K562 (cell line): ENCODE data around the gene KCNJ10. TPM values are rescaled to one million over a fixed set of nuclear protein-coding genes. Genes with fewer than 3 reads are reported as not detected.

ENCODE experiments used
- ATAC-seq: fragments of 200-7000 bp; cut with Tn5 transposase; 3 replicates; pipeline ENCODE4 v1.9.1; 2020; ENCODE audit warnings: moderate library complexity
- BruUV-seq: library from RNA; stranded (reverse); fragments of 400-500 nt; replicated peaks from 2 replicates; lab custom pipeline; 2021; lab: Mats Ljungman, UMichigan
- CTCF ChIA-PET: fragments of 300-600 bp; formaldehyde crosslinking; extraction: SDS; loops from one replicate; lab custom pipeline; 2021; ENCODE audit warnings: low intra/inter-chr PET ratio; lab: Yijun Ruan, JAX
- POLR2A ChIA-PET: fragments of 300-600, 350-650 bp; sonication (Branson Sonifier 250); formaldehyde crosslinking; extraction: SDS; loops from one replicate; lab custom pipeline; 2021; ENCODE audit warnings: antibody characterized with exemption, inconsistent platforms; lab: Yijun Ruan, JAX
- DNase-seq, 4 experiments: peaks; one replicate each; pipeline versions ENCODE4 v3.0.0 to v3.0.0-alpha.2; 2011 to 2018; ENCODE audit warnings: low spot score in 3 of 4, mixed read lengths in 3 of 4; ENCODE audit errors: extremely low read depth in 1 of 4
- FAIRE-seq: peaks from 2 replicates; lab custom pipeline; 2011; peaks lifted over from hg19 to GRCh38; lab: Jason Lieb, UNC
- H2AFZ ChIP-seq: 2 replicates; pipeline ENCODE4 v1.6.0; 2011; ENCODE audit warnings: low read depth, low read length, control low read depth, inconsistent platforms
- H3K27ac ChIP-seq: fragments of 200-600 bp; 3 replicates; pipeline ENCODE4 v1.8.0; 2011; ENCODE audit warnings: low read depth, mild to moderate bottlenecking, control low read depth, inconsistent platforms, low read length, moderate library complexity, mixed read lengths; ENCODE audit errors: extremely low read depth
- H3K27me3 ChIP-seq, 2 experiments: fragments of 300-600 bp in 1 of 2; 2 replicates in 1 of 2; 3 replicates in 1 of 2; pipeline versions ENCODE4 v1.6.0 to v1.8.0; 2011; ENCODE audit warnings: inconsistent platforms in 2 of 2, low read length in 2 of 2, mild to moderate bottlenecking in 1 of 2, mixed read lengths in 1 of 2, moderate library complexity in 1 of 2; ENCODE audit not compliant: control insufficient read depth in 2 of 2, insufficient read depth in 2 of 2
- H3K36me3 ChIP-seq: fragments of 300-600 bp; 3 replicates; pipeline ENCODE4 v1.8.0; 2011; ENCODE audit warnings: mild to moderate bottlenecking, low read length, inconsistent platforms; ENCODE audit not compliant: control insufficient read depth, insufficient read depth
- H3K4me1 ChIP-seq, 2 experiments: fragments of 200-600 bp in 1 of 2; replicated peaks in 1 of 2; 2 replicates in 1 of 2; 3 replicates in 1 of 2; pipeline versions ENCODE4 v1.5.1 to v1.8.0; 2011; ENCODE audit warnings: inconsistent platforms in 2 of 2, low read length in 2 of 2, mild to moderate bottlenecking in 1 of 2, mixed read lengths in 1 of 2, moderate library complexity in 1 of 2; ENCODE audit not compliant: control insufficient read depth in 2 of 2, insufficient read depth in 2 of 2
- H3K4me2 ChIP-seq: 2 replicates; pipeline ENCODE4 v1.6.1; 2011; ENCODE audit warnings: low read length, control low read depth, inconsistent platforms, mixed read lengths; ENCODE audit not compliant: insufficient read depth
- H3K4me3 ChIP-seq: fragments of 200-600 bp; sonication (generic), shearing (Covaris generic); 2 replicates; pipeline ENCODE4 v1.5.1; 2016; ENCODE audit warnings: control low read depth, inconsistent platforms
- H3K79me2 ChIP-seq: fragments of 200-600 bp; 3 replicates; pipeline ENCODE4 v1.8.0; 2011; ENCODE audit warnings: low read length, inconsistent platforms; ENCODE audit not compliant: control insufficient read depth, insufficient read depth
- H3K9ac ChIP-seq, 2 experiments: 2 replicates each; pipeline versions ENCODE4 v1.6.0 to v1.6.1; 2011; ENCODE audit warnings: low read depth in 2 of 2, low read length in 2 of 2, control low read depth in 1 of 2, inconsistent platforms in 1 of 2, mild to moderate bottlenecking in 1 of 2, mixed read lengths in 1 of 2; ENCODE audit not compliant: insufficient read depth in 1 of 2
- H3K9me1 ChIP-seq: one replicate; pipeline ENCODE4 v1.6.0; 2011; ENCODE audit warnings: inconsistent platforms, mild to moderate bottlenecking, low read length, moderate library complexity; ENCODE audit not compliant: control insufficient read depth, insufficient read depth
- H3K9me3 ChIP-seq: replicated peaks from 2 replicates; pipeline ENCODE4 v1.5.1; 2011; ENCODE audit warnings: low read depth, low read length, inconsistent platforms; ENCODE audit not compliant: control insufficient read depth, insufficient read depth
- H4K20me1 ChIP-seq: replicated peaks from 2 replicates; pipeline ENCODE4 v1.6.1; 2011; ENCODE audit warnings: low read length, inconsistent platforms, mixed read lengths; ENCODE audit not compliant: control insufficient read depth, insufficient read depth
- CTCF ChIP-seq, 3 experiments: IDR thresholded peaks in 2 of 3; conservative IDR thresholded peaks in 1 of 3; 2 replicates each; pipeline ENCODE4 v1.5.1; 2011 to 2012; ENCODE audit warnings: low read length in 3 of 3, mild to moderate bottlenecking in 3 of 3, control low read depth in 2 of 3, improper control_type of control experiment in 1 of 3, inconsistent platforms in 1 of 3, low read depth in 1 of 3, mixed read lengths in 1 of 3, moderate library complexity in 1 of 3; ENCODE audit not compliant: insufficient read depth in 2 of 3
- EGR1 ChIP-seq: fragments of 450-650 bp; conservative IDR thresholded peaks from 2 replicates; pipeline ENCODE4 v1.6.1; 2017; ENCODE audit warnings: mild to moderate bottlenecking
- ETS2 ChIP-seq: IDR thresholded peaks from 2 replicates; pipeline ENCODE4 v1.6.1; 2016; ENCODE audit warnings: borderline replicate concordance, missing genetic modification characterization, mild to moderate bottlenecking, moderate library complexity, missing compliant biosample characterization; ENCODE audit not compliant: poor library complexity, severe bottlenecking
- POLR2AphosphoS5 ChIP-seq: IDR thresholded peaks from 2 replicates; pipeline ENCODE4 v1.6.1; 2011; ENCODE audit warnings: mild to moderate bottlenecking, low read depth, low read length, moderate library complexity; ENCODE audit not compliant: control insufficient read depth, insufficient read depth
- RAD21 ChIP-seq, 2 experiments: fragments of 250-450 bp in 1 of 2; fragments of 450-650 bp in 1 of 2; sonication (Bioruptor Pico) in 1 of 2; formaldehyde crosslinking in 1 of 2; IDR thresholded peaks in 1 of 2; conservative IDR thresholded peaks in 1 of 2; 2 replicates each; pipeline versions ENCODE4 v1.4.0 to v1.8.0; 2020 to 2022; ENCODE audit warnings: mild to moderate bottlenecking in 2 of 2, moderate library complexity in 1 of 2
- SMC3 ChIP-seq: conservative IDR thresholded peaks from 2 replicates; pipeline ENCODE4 v1.6.1; 2011; ENCODE audit warnings: low read depth, low read length, improper control_type of control experiment; ENCODE audit not compliant: insufficient read depth
- WGBS: fragments of 100-300 bp; shearing (Covaris generic); methylation state at CpG from one replicate; pipeline ENCODE4 v1.1.6; 2016; ENCODE audit warnings: low coverage, mixed read lengths; ENCODE audit not compliant: insufficient coverage; ENCODE audit errors: missing lambda C conversion rate; 5-methylcytosine and 5-hydroxymethylcytosine counted together
- in situ Hi-C: fragments of 300-500 bp; cut with MboI; formaldehyde crosslinking; loops from 4 replicates; pipeline ENCODE4 v1.15.0; 2018; ENCODE audit warnings: inconsistent platforms, mixed read lengths
- intact Hi-C: fragments of 100-400 bp; cut with micrococcal nuclease; formaldehyde crosslinking; loops from 2 replicates; pipeline ENCODE4 v1.14.2; 2022
- polyA plus RNA-seq, 8 experiments: library from polyadenylated mRNA; depleted of rRNA in 4 of 8; stranded (reverse) in 5 of 8; unstranded in 3 of 8; fragments of >200 nt; fragmentation: Nextera tagmentation in 2 of 8; fragmentation: Illumina TruSeq in 1 of 8; extraction: Ambion mirVana in 2 of 8; extraction: Trizol in 1 of 8; gene quantifications; 2 replicates each; pipeline versions ENCODE4 v1.2.1 to v1.2.3, GENCODE V29; 2011 to 2014; ENCODE audit warnings: inconsistent platforms in 1 of 8, missing spikeins in 1 of 8
- total RNA-seq, 7 experiments: library from RNA; depleted of rRNA in 6 of 7; stranded (reverse); fragments of >200 nt in 6 of 7; fragmentation: Illumina TruSeq in 2 of 7; extraction: Trizol in 2 of 7; gene quantifications; 2 replicates each; pipeline versions ENCODE4 v1.2.1 to v1.2.3, GENCODE V29; 2011 to 2021; ENCODE audit warnings: low replicate concordance in 1 of 7

The KCNJ10 gene
- total and polyA plus RNA-seq, 9 of the 15 experiments (the other 6 are each of a cell fraction or from before 2014, with no cell fraction given): 0.06 to 0.11 TPM; not detected in 7

DNA sequence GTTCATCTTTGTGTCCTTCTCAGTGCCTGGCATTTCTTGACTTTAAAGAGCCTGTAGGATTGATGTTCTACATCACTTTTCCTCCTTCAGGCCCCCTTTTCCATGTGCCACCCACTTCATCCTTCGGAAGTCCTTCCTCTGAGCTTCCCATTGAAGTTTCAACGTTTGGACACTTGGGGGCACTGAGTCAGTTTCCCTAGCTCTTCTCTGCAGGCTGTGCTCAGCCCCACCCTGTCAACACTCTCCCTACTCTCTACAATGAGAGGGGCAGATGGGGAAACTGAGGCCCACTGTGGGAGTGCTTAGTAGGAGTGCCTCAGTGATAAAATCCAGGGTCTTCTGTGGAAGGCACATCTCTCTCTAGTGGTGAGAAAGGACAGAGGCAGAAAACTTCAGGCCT, 11.9 kb downstream of the KCNJ10 start:
- H3K79me2 ChIP-seq: no peaks in the 10 kb centered on the region
- POLR2A ChIA-PET: interaction anchor here (0.5 to 1.2 kb wide), 4 partner anchors 12 to 929 kb away, joined by 3 to 5 read pairs (median 4); partner anchors contain the start of gene KCNJ9

More for the DNA sequence above, 11.9 kb downstream of the KCNJ10 start:
- FAIRE-seq (peak; percentile 61), DNase-seq (peak; percentile 22 to 32 (median 28)), ATAC-seq (peak; percentile 74)
- peaks cover 2% of the 10 kb centered on the region for H3K9me1 ChIP-seq
- 5% methylated on average over 2 of the region's 2 CpGs for WGBS
- intact Hi-C loops: no loop called here
- H3K4me3 ChIP-seq: no peak overlapping the region
- no peak overlapping the region for H3K9ac ChIP-seq
- no TSS peak for BruUV-seq
- no peak overlapping the region for H2AFZ ChIP-seq
- H3K27me3 ChIP-seq: peaks cover 22 to 59% of the 10 kb centered on the region in 2 experiments
- H3K4me1 ChIP-seq: no peaks in the 10 kb centered on the region; a peak in 1 of 5 replicates
- H3K27ac ChIP-seq: no peak overlapping the region
- in situ Hi-C loops: no loop called here
- CTCF ChIA-PET: interaction anchor here (0.8 kb wide), 1 partner anchor 21 kb away, joined by 3 read pairs; no protein-coding TSS in a partner anchor
- TF ChIP-seq POLR2AphosphoS5 (no peak), SMC3 (0 out of 2 replicates have a peak, but pooled peaks have one; percentile 10), RAD21 (CRISPR knock-in tag; conservative IDR thresholded peaks at IDR 0.05 in 1 of 2, IDR thresholded peaks at IDR 0.05 in 1 of 2) (peak in 1 of 2 experiments; percentile 45; a peak in 2 of 4 replicates), EGR1 (no peak), ETS2 (tag) (no peak), CTCF (IDR thresholded peaks at IDR 0.05 in 2 of 3, conservative IDR thresholded peaks at IDR 0.05 in 1 of 3; ENCODE audit: insufficient read depth in 2 of 3, low read depth in 1 of 3, low read length in 3 of 3) (peak; percentile 36 to 51 (median 49); a peak in 5 of 6 replicates)
- H3K9me3 ChIP-seq: no peaks in the 10 kb centered on the region
- H3K4me2 ChIP-seq: no peak overlapping the region
- H4K20me1 ChIP-seq: peaks cover 3% of the 10 kb centered on the region; the same call in 1 of the 2 replicates
- no peaks in the 10 kb centered on the region for H3K36me3 ChIP-seq
